IMR-90 (cell line): ENCODE results near the gene AASS. TPM values are rescaled to one million over a fixed set of nuclear protein-coding genes. Genes with fewer than 3 reads are reported as not detected.

Experiments
- ATAC-seq: fragments of 200-7000 bp; cut with Tn5 transposase; 2 replicates; pipeline ENCODE4 v1.9.1; 2020; ENCODE audit warnings: low read depth, mild to moderate bottlenecking, moderate library complexity
- BruUV-seq: library from RNA; stranded (reverse); fragments of 400-500 nt; replicated peaks from 2 replicates; lab custom pipeline; 2021; lab: Mats Ljungman, UMichigan
- CTCF ChIA-PET: fragments of 300-600 bp; formaldehyde crosslinking; extraction: SDS; loops from one replicate; lab custom pipeline; 2021; ENCODE audit warnings: antibody characterized with exemption; lab: Yijun Ruan, JAX
- POLR2A ChIA-PET: fragments of 300-600 bp; sonication (Branson Sonifier 250); formaldehyde crosslinking; loops from one replicate; lab custom pipeline; 2022; ENCODE audit warnings: antibody characterized with exemption; ENCODE audit not compliant: unreplicated experiment; lab: Charles Lee
- DNase-seq: peaks from one replicate; pipeline ENCODE4 v3.0.0; 2013
- H2AFZ ChIP-seq: replicated peaks from 2 replicates; pipeline ENCODE3; 2013; ENCODE audit warnings: low read length, mild to moderate bottlenecking; ENCODE audit not compliant: poor library complexity
- H2AK5ac ChIP-seq: 2 replicates; pipeline ENCODE4 v1.6.1; 2013; ENCODE audit warnings: low read depth, low read length, inconsistent platforms
- H2AK9ac ChIP-seq: replicated peaks from 2 replicates; pipeline ENCODE3; 2013; ENCODE audit warnings: mild to moderate bottlenecking, low read depth, low read length, moderate library complexity; ENCODE audit not compliant: poor library complexity
- H2BK120ac ChIP-seq: 2 replicates; pipeline ENCODE4 v1.6.1; 2013; ENCODE audit warnings: low read depth, low read length, inconsistent platforms
- H2BK15ac ChIP-seq: 3 replicates; pipeline ENCODE4 v1.6.1; 2013; ENCODE audit warnings: low read depth, low read length, inconsistent platforms
- H2BK20ac ChIP-seq: 2 replicates; pipeline ENCODE4 v1.6.1; 2013; ENCODE audit warnings: low read depth, mild to moderate bottlenecking, inconsistent platforms, low read length, moderate library complexity
- H2BK5ac ChIP-seq: 2 replicates; pipeline ENCODE4 v1.6.1; 2013; ENCODE audit warnings: mild to moderate bottlenecking, low read depth, low read length, inconsistent platforms; ENCODE audit not compliant: poor library complexity, severe bottlenecking
- H3K14ac ChIP-seq: replicated peaks from 2 replicates; pipeline ENCODE4 v1.6.1; 2013; ENCODE audit warnings: low read depth, low read length, inconsistent platforms
- H3K18ac ChIP-seq: 2 replicates; pipeline ENCODE4 v1.6.1; 2013; ENCODE audit warnings: low read depth, low read length, control low read depth
- H3K23ac ChIP-seq: 2 replicates; pipeline ENCODE4 v1.6.1; 2013; ENCODE audit warnings: low read depth, low read length, inconsistent platforms
- H3K27ac ChIP-seq: 2 replicates; pipeline ENCODE4 v1.5.1; 2013; ENCODE audit warnings: mild to moderate bottlenecking, control low read depth, low read length; ENCODE audit not compliant: insufficient read depth
- H3K27me3 ChIP-seq: 2 replicates; pipeline ENCODE4 v1.6.1; 2013; ENCODE audit warnings: low read length; ENCODE audit not compliant: control insufficient read depth, insufficient read depth
- H3K36me3 ChIP-seq: 2 replicates; pipeline ENCODE4 v1.6.1; 2013; ENCODE audit warnings: low read length, mixed read lengths; ENCODE audit not compliant: control insufficient read depth, insufficient read depth
- H3K4ac ChIP-seq: 2 replicates; pipeline ENCODE4 v1.6.1; 2013; ENCODE audit warnings: low read depth, low read length, inconsistent platforms
- H3K4me1 ChIP-seq: 2 replicates; pipeline ENCODE4 v1.6.1; 2013; ENCODE audit warnings: low read length, mixed read lengths; ENCODE audit not compliant: control insufficient read depth, insufficient read depth
- H3K4me2 ChIP-seq: 2 replicates; pipeline ENCODE4 v1.6.1; 2013; ENCODE audit warnings: low read depth, mild to moderate bottlenecking, control low read depth, low read length, moderate library complexity
- H3K4me3 ChIP-seq: 2 replicates; pipeline ENCODE4 v1.5.1; 2013; ENCODE audit warnings: low read depth, mild to moderate bottlenecking, control low read depth, low read length, moderate library complexity; ENCODE audit not compliant: insufficient read depth
- H3K56ac ChIP-seq: 2 replicates; pipeline ENCODE4 v1.6.1; 2013; ENCODE audit warnings: low read length, inconsistent platforms; ENCODE audit not compliant: insufficient read depth; ENCODE audit errors: extremely low read depth
- H3K79me1 ChIP-seq, 2 experiments: 2 replicates each; pipeline ENCODE4 v1.6.1; 2013; ENCODE audit warnings: low read length in 2 of 2, inconsistent platforms in 1 of 2, low read depth in 1 of 2
- H3K9ac ChIP-seq: 2 replicates; pipeline ENCODE4 v1.6.1; 2013; ENCODE audit warnings: low read depth, low read length, control low read depth
- H3K9me1 ChIP-seq: 2 replicates; pipeline ENCODE4 v1.6.1; 2013; ENCODE audit warnings: low read length, inconsistent platforms; ENCODE audit not compliant: insufficient read depth
- H3K9me3 ChIP-seq: 2 replicates; pipeline ENCODE4 v1.6.1; 2013; ENCODE audit warnings: low read length; ENCODE audit not compliant: control insufficient read depth, insufficient read depth
- H4K20me1 ChIP-seq: 2 replicates; pipeline ENCODE4 v1.6.1; 2013; ENCODE audit warnings: low read length, inconsistent platforms; ENCODE audit not compliant: insufficient read depth
- H4K5ac ChIP-seq: 2 replicates; pipeline ENCODE4 v1.6.1; 2013; ENCODE audit warnings: mild to moderate bottlenecking, low read depth, low read length, control low read depth
- H4K8ac ChIP-seq, 2 experiments: 2 replicates each; pipeline ENCODE4 v1.6.1; 2013; ENCODE audit warnings: low read depth in 2 of 2, low read length in 2 of 2, control low read depth in 1 of 2, inconsistent platforms in 1 of 2
- H4K91ac ChIP-seq: 2 replicates; pipeline ENCODE4 v1.6.1; 2013; ENCODE audit warnings: low read depth, low read length, inconsistent platforms; ENCODE audit not compliant: insufficient read depth
- BHLHE40 ChIP-seq: fragments of 150-350 bp; IDR thresholded peaks from 2 replicates; pipeline ENCODE4 v1.6.1; 2016; ENCODE audit warnings: mild to moderate bottlenecking, low read depth, low read length
- CEBPB ChIP-seq: IDR thresholded peaks from 2 replicates; pipeline ENCODE4 v1.6.1; 2012; ENCODE audit warnings: low read depth, low read length, improper control_type of control experiment
- CHD1 ChIP-seq: IDR thresholded peaks from 2 replicates; pipeline ENCODE4 v1.6.1; 2012; ENCODE audit warnings: low read depth, low read length, improper control_type of control experiment
- MAFK ChIP-seq: IDR thresholded peaks from 2 replicates; pipeline ENCODE4 v1.6.1; 2012; ENCODE audit warnings: low read depth, low read length, improper control_type of control experiment
- RAD21 ChIP-seq: IDR thresholded peaks from 2 replicates; pipeline ENCODE4 v1.6.1; 2012; ENCODE audit warnings: low read length, improper control_type of control experiment
- WGBS, 2 experiments: methylation state at CpG; one replicate each; pipeline versions ENCODE4 v1.1.5 to v1.1.7; 2013; ENCODE audit warnings: missing lambda C conversion rate in 2 of 2; ENCODE audit not compliant: insufficient read length in 1 of 2; ENCODE audit errors: extremely low coverage in 2 of 2; 5-methylcytosine and 5-hydroxymethylcytosine counted together
- dilution Hi-C: fragments of 300-500 bp; cut with HindIII; formaldehyde crosslinking; loops from one replicate; pipeline ENCODE4 v1.14.3; 2018; ENCODE audit warnings: low sequenced_read_pairs; ENCODE audit not compliant: unreplicated experiment
- in situ Hi-C: fragments of 300-500 bp; cut with MboI; formaldehyde crosslinking; loops from 3 replicates; pipeline ENCODE4 v1.14.3; 2019; ENCODE audit warnings: low sequenced_read_pairs, inconsistent platforms, mixed read lengths
- intact Hi-C: fragments of 100-400 bp; cut with micrococcal nuclease; formaldehyde crosslinking; loops from 2 replicates; pipeline ENCODE4 v1.10.0; 2022
- polyA plus RNA-seq, 3 experiments: library from polyadenylated mRNA; depleted of rRNA; stranded (reverse); fragments of >200 nt; gene quantifications; 2 replicates each; pipeline ENCODE4 v1.2.3, GENCODE V29; 2012; ENCODE audit warnings: low replicate concordance in 1 of 3
- total RNA-seq: library from RNA; depleted of rRNA; stranded (reverse); fragments of >200 nt; gene quantifications from 2 replicates; pipeline ENCODE4 v1.2.3, GENCODE V29; 2012

The AASS gene
- total and polyA plus RNA-seq, 2 of the 4 experiments (the other 2 are of a cell fraction): 6.1 to 12.9 TPM

- Histone ChIP-seq H3K23ac (no peak overlapping the region), H3K79me1 (no peaks in the 10 kb centered on the region), H3K4ac (no peak overlapping the region), H3K4me1 (0 out of 2 replicates have a peak, but pooled peaks cover 1% of the 10 kb centered on the region), H4K5ac (no peak overlapping the region), H2BK120ac (no peak overlapping the region), H2BK15ac (no peak overlapping the region), H3K18ac (no peak overlapping the region), H3K4me3 (no peak overlapping the region), H4K91ac (no peak overlapping the region), H3K36me3 (no peaks in the 10 kb centered on the region), H3K9me1 (no peaks in the 10 kb centered on the region), H3K4me2 (no peak overlapping the region), H2BK20ac (no peak overlapping the region), H3K14ac (no peak overlapping the region), H2BK5ac (no peak overlapping the region), H3K9ac (no peak overlapping the region), H4K8ac (no peak overlapping the region), H2AFZ (no peak overlapping the region), H3K56ac (no peak overlapping the region), H3K27me3 (no peaks in the 10 kb centered on the region; the same call in 1 of the 2 replicates), H4K20me1 (no peaks in the 10 kb centered on the region), H2AK9ac (no peak overlapping the region), H3K27ac (no peak overlapping the region), H2AK5ac (no peak overlapping the region), H3K9me3 (no peaks in the 10 kb centered on the region)
- dilution Hi-C loops: no loop called here
- WGBS, 2 experiments: no CpG with 5 or more reads among the region's 1 CpG
- in situ Hi-C loops: no loop called here
- ChIA-PET CTCF (no interaction called here), POLR2A (no interaction called here)
- ATAC-seq: peak; percentile 76
- DNase-seq: peak; percentile 62
- TF ChIP-seq BHLHE40 (no peak), CEBPB (no peak), MAFK (no peak), CHD1 (no peak), RAD21 (no peak)
- no TSS peak for BruUV-seq
- intact Hi-C loops: no loop called here
Measured at GRCh38 chr7:122166740-122167139, 22.7 kb upstream of the AASS start.
